BE2C (cell line): ENCODE results near the gene VCAN.

ENCODE experiments used
- DNase-seq: peaks from one replicate; pipeline ENCODE4 v3.0.0-alpha.2; 2020
- H3K27me3 ChIP-seq: fragments of 250-450 bp; sonication (Bioruptor Pico); 2 replicates; pipeline ENCODE4 v1.5.1; 2020; ENCODE audit warnings: mild to moderate bottlenecking
- H3K36me3 ChIP-seq: fragments of 250-450 bp; sonication (Bioruptor Pico); 2 replicates; pipeline ENCODE4 v1.5.1; 2020; ENCODE audit warnings: mild to moderate bottlenecking
- H3K4me1 ChIP-seq: fragments of 250-450 bp; sonication (Bioruptor Pico); 2 replicates; pipeline ENCODE4 v1.5.1; 2020
- H3K4me3 ChIP-seq: 2 replicates; pipeline ENCODE4 v1.5.1; 2011; ENCODE audit warnings: low read depth, low read length
- H3K9me3 ChIP-seq: fragments of 250-450 bp; sonication (Bioruptor Pico); 2 replicates; pipeline ENCODE4 v1.5.1; 2020
- CTCF ChIP-seq: IDR thresholded peaks from 2 replicates; pipeline ENCODE4 v1.5.1; 2012; ENCODE audit warnings: mild to moderate bottlenecking, low read depth, low read length

VCAN gene

GRCh38 chr5:83470526-83471404 is 779 bp upstream of the VCAN start:
- no peak for TF ChIP-seq CTCF
- H3K9me3 ChIP-seq, result no peaks in the 10 kb centered on the region
- H3K4me1 ChIP-seq, result no peaks in the 10 kb centered on the region
- peak overlapping the region; percentile 72 for H3K4me3 ChIP-seq
- peaks cover 34% of the 10 kb centered on the region for H3K27me3 ChIP-seq
- no peak for DNase-seq
- no peaks in the 10 kb centered on the region for H3K36me3 ChIP-seq

GRCh38 chr5:83472213-83472507 is 616 bp downstream of the VCAN start:
- H3K9me3 ChIP-seq, result no peaks in the 10 kb centered on the region
- H3K36me3 ChIP-seq, result no peaks in the 10 kb centered on the region
- DNase-seq, result no peak
- no peak for TF ChIP-seq CTCF
- H3K4me3 ChIP-seq, result peak overlapping the region; percentile 72
- H3K4me1 ChIP-seq, result no peaks in the 10 kb centered on the region
- H3K27me3 ChIP-seq, result peaks cover 34% of the 10 kb centered on the region

- DNase-seq, result peak; percentile 66
- H3K36me3 ChIP-seq, result no peaks in the 10 kb centered on the region
- peak overlapping the region; percentile 72 for H3K4me3 ChIP-seq
- H3K4me1 ChIP-seq, result no peaks in the 10 kb centered on the region
- H3K27me3 ChIP-seq, result peaks cover 30% of the 10 kb centered on the region
- H3K9me3 ChIP-seq, result no peaks in the 10 kb centered on the region
- no peak for TF ChIP-seq CTCF
Measured at GRCh38 chr5:83472508-83473345, 1.2 kb downstream of the VCAN start.

- no peaks in the 10 kb centered on the region for H3K4me1 ChIP-seq
- no peaks in the 10 kb centered on the region for H3K9me3 ChIP-seq
- H3K27me3 ChIP-seq, result peaks cover 28% of the 10 kb centered on the region
- peak; percentile 87 for TF ChIP-seq CTCF
- no peaks in the 10 kb centered on the region for H3K36me3 ChIP-seq
- peak; percentile 88 for DNase-seq
- peak overlapping the region; percentile 72 for H3K4me3 ChIP-seq
Measured at GRCh38 chr5:83473346-83474160, 2.0 kb downstream of the VCAN start.

- peaks cover 28% of the 10 kb centered on the region for H3K27me3 ChIP-seq
- H3K4me3 ChIP-seq, result peak overlapping the region; percentile 72
- H3K9me3 ChIP-seq, result no peaks in the 10 kb centered on the region
- H3K4me1 ChIP-seq, result no peaks in the 10 kb centered on the region
- DNase-seq, result peak; percentile 89
- no peaks in the 10 kb centered on the region for H3K36me3 ChIP-seq
- no peak for TF ChIP-seq CTCF
Measured at GRCh38 chr5:83474161-83474796, 2.7 kb downstream of the VCAN start.
